Mesendoderm (in vitro differentiated cells): ENCODE data around the gene AP1G2.
A peak's percentile ranks its signal among the peaks of the same experiment; 100 is the strongest.

Experiments
- DNase-seq: peaks from one replicate; pipeline ENCODE4 v3.0.0; 2013
- H2AK5ac ChIP-seq: 2 replicates; pipeline ENCODE4 v1.6.1; 2013; ENCODE audit warnings: low read length, inconsistent platforms
- H2BK120ac ChIP-seq: 2 replicates; pipeline ENCODE4 v1.6.1; 2013; ENCODE audit warnings: low read depth, mild to moderate bottlenecking, low read length, moderate library complexity, mixed read lengths
- H2BK15ac ChIP-seq: replicated peaks from 2 replicates; pipeline ENCODE4 v1.6.1; 2013; ENCODE audit warnings: low read depth, mild to moderate bottlenecking, moderate library complexity
- H2BK5ac ChIP-seq: 2 replicates; pipeline ENCODE4 v1.6.1; 2013; ENCODE audit warnings: low read length, inconsistent platforms
- H3K18ac ChIP-seq: 2 replicates; pipeline ENCODE4 v1.6.1; 2013; ENCODE audit warnings: mild to moderate bottlenecking, low read length, mixed read lengths
- H3K23ac ChIP-seq: one replicate; pipeline ENCODE4 v1.6.1; 2013; ENCODE audit warnings: low read length
- H3K27ac ChIP-seq: 2 replicates; pipeline ENCODE4 v1.5.1; 2013; ENCODE audit warnings: low read depth, mild to moderate bottlenecking, inconsistent platforms, low read length, moderate library complexity
- H3K27me3 ChIP-seq: 2 replicates; pipeline ENCODE4 v1.6.1; 2013; ENCODE audit warnings: low read length, control low read depth, mild to moderate bottlenecking, inconsistent platforms; ENCODE audit not compliant: insufficient read depth, poor library complexity
- H3K36me3 ChIP-seq: 2 replicates; pipeline ENCODE4 v1.6.1; 2013; ENCODE audit warnings: low read length, inconsistent platforms; ENCODE audit not compliant: control insufficient read depth, insufficient read depth
- H3K4ac ChIP-seq: one replicate; pipeline ENCODE4 v1.6.1; 2013; ENCODE audit warnings: low read depth, mild to moderate bottlenecking, low read length, moderate library complexity
- H3K4me1 ChIP-seq: 2 replicates; pipeline ENCODE4 v1.6.1; 2013; ENCODE audit warnings: low read depth, low read length, inconsistent platforms; ENCODE audit not compliant: control insufficient read depth
- H3K4me2 ChIP-seq: 2 replicates; pipeline ENCODE4 v1.6.1; 2013; ENCODE audit warnings: low read length
- H3K4me3 ChIP-seq: 2 replicates; pipeline ENCODE4 v1.5.1; 2013; ENCODE audit warnings: mild to moderate bottlenecking, low read length
- H3K56ac ChIP-seq: one replicate; pipeline ENCODE4 v1.6.1; 2013; ENCODE audit warnings: low read length
- H3K79me1 ChIP-seq: 2 replicates; pipeline ENCODE4 v1.6.1; 2013; ENCODE audit warnings: low read length, inconsistent platforms
- H3K79me2 ChIP-seq: 2 replicates; pipeline ENCODE4 v1.6.1; 2013; ENCODE audit warnings: mild to moderate bottlenecking, low read length; ENCODE audit not compliant: control insufficient read depth, insufficient read depth
- H3K9ac ChIP-seq: 2 replicates; pipeline ENCODE4 v1.6.1; 2013; ENCODE audit warnings: low read length, inconsistent platforms
- H4K5ac ChIP-seq: one replicate; pipeline ENCODE4 v1.6.1; 2013; ENCODE audit warnings: low read length
- H4K8ac ChIP-seq: one replicate; pipeline ENCODE4 v1.6.1; 2013; ENCODE audit warnings: low read depth, mild to moderate bottlenecking, control low read depth, low read length, moderate library complexity
- WGBS: extraction: QIAGEN DNeasy Blood & Tissue Kit; methylation state at CpG from one replicate; pipeline ENCODE4 v1.1.7; 2013; ENCODE audit warnings: low lambda C conversion rate, missing lambda C conversion rate; ENCODE audit not compliant: insufficient coverage; ENCODE audit errors: extremely low coverage; 5-methylcytosine and 5-hydroxymethylcytosine counted together

AP1G2 gene

DNA sequence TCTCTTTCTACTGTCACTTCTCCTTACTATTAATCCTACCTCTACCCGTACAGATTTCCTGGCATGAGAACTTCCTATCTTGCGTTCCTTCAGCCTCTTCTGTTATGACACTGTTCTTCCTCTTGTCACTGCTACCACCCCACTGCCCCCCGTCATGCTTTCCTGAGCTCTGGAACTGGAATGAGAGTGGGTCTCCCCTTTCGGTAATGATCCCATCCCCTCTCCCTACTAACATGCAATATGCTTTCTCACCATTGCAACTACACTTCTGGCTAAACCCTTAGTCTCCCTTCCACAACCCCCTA lies 4.9 kb upstream of the AP1G2 start:
- no peaks in the 10 kb centered on the region for H3K79me2 ChIP-seq
- H3K36me3 ChIP-seq = no peaks in the 10 kb centered on the region
- H4K5ac ChIP-seq = no peak overlapping the region
- H3K27ac ChIP-seq = no peak overlapping the region
- H3K4me1 ChIP-seq = peaks cover 3% of the 10 kb centered on the region
- H3K56ac ChIP-seq = peak overlapping the region; percentile 15
- H3K9ac ChIP-seq = no peak overlapping the region
- no peak overlapping the region for H3K4ac ChIP-seq
- peak overlapping the region; percentile 7 for H3K23ac ChIP-seq
- no peak overlapping the region for H2BK120ac ChIP-seq
- H2BK5ac ChIP-seq = no peak overlapping the region
- no peak overlapping the region for H3K18ac ChIP-seq
- peaks cover 7% of the 10 kb centered on the region for H3K27me3 ChIP-seq
- H3K79me1 ChIP-seq = no peaks in the 10 kb centered on the region
- no peak overlapping the region for H3K4me2 ChIP-seq
- no CpG with 5 or more reads among the region's 4 CpGs for WGBS
- H2AK5ac ChIP-seq = no peak overlapping the region
- H4K8ac ChIP-seq = no peak overlapping the region
- no peak overlapping the region for H2BK15ac ChIP-seq
- DNase-seq = no peak
- H3K4me3 ChIP-seq = no peak overlapping the region

- Histone ChIP-seq H3K56ac (peak overlapping the region; percentile 36), H2BK15ac (no peak overlapping the region), H4K5ac (no peak overlapping the region), H4K8ac (no peak overlapping the region), H2AK5ac (no peak overlapping the region), H3K9ac (no peak overlapping the region), H2BK5ac (no peak overlapping the region), H3K4me3 (no peak overlapping the region), H3K4ac (no peak overlapping the region), H2BK120ac (no peak overlapping the region), H3K27me3 (peaks cover 6% of the 10 kb centered on the region), H3K79me2 (no peaks in the 10 kb centered on the region), H3K79me1 (no peaks in the 10 kb centered on the region), H3K23ac (no peak overlapping the region), H3K18ac (no peak overlapping the region), H3K4me1 (peaks cover 3% of the 10 kb centered on the region), H3K36me3 (no peaks in the 10 kb centered on the region), H3K4me2 (no peak overlapping the region), H3K27ac (no peak overlapping the region)
- no CpG with 5 or more reads among the region's 14 CpGs for WGBS
- no peak for DNase-seq
Observed at GRCh38 chr14:23571701-23572523, 4.3 kb upstream of the AP1G2 start.

GRCh38 chr14:23570806-23571483 lies 3.4 kb upstream of the AP1G2 start:
- H4K8ac ChIP-seq = no peak overlapping the region
- no peak overlapping the region for H3K4ac ChIP-seq
- H3K79me1 ChIP-seq = peaks cover 6% of the 10 kb centered on the region
- no CpG with 5 or more reads among the region's 23 CpGs for WGBS
- H3K4me3 ChIP-seq = no peak overlapping the region
- H3K56ac ChIP-seq = no peak overlapping the region
- no peak overlapping the region for H2BK15ac ChIP-seq
- H3K27me3 ChIP-seq = no peaks in the 10 kb centered on the region
- H3K4me2 ChIP-seq = no peak overlapping the region
- no peak overlapping the region for H2BK5ac ChIP-seq
- no peak overlapping the region for H3K9ac ChIP-seq
- no peak overlapping the region for H4K5ac ChIP-seq
- peaks cover 3% of the 10 kb centered on the region for H3K4me1 ChIP-seq
- no peaks in the 10 kb centered on the region for H3K36me3 ChIP-seq
- H3K18ac ChIP-seq = no peak overlapping the region
- DNase-seq = no peak
- no peak overlapping the region for H3K27ac ChIP-seq
- no peak overlapping the region for H2BK120ac ChIP-seq
- no peak overlapping the region for H2AK5ac ChIP-seq
- H3K23ac ChIP-seq = no peak overlapping the region
- no peaks in the 10 kb centered on the region for H3K79me2 ChIP-seq

DNA sequence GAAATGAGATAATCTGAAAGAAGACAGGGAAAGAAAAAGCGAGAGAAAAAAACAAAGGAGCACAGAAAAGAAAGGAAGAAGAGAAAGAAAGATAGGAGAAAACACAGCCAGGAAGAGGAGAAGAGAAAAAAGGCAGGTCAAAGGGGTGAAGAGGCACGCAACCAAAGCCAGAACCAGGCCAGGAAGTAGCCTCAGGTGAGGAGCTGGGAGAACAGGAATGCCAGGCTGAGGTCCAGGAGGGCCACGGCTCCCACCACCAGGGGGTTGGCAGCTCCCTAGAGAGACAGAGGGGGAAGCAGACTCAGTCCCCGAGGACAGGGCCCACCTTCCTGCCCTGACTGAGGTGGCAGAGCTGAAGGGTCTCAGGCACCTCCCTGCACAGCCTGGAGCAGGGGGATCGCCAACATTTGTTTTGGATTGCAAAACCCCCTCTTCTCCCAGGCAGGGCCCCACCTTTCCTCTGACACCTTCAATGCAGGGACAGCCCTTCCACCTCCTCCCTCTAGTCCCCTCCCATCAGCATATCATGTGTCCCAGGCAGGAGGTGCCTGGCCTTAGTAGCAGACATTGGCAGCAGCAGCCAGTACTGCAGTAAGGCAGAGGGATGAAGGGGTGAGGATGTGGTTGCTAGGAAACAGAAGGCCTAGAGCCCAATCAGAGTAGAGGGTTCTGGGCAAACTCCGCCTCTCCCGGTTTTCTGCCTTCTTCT lies 2.0 kb upstream of the AP1G2 start:
- 100% methylated on average over 1 of the region's 7 CpGs for WGBS
- Histone ChIP-seq H4K8ac (no peak overlapping the region), H3K27ac (no peak overlapping the region), H3K23ac (no peak overlapping the region), H2BK5ac (no peak overlapping the region), H3K4ac (no peak overlapping the region), H4K5ac (no peak overlapping the region), H3K36me3 (no peaks in the 10 kb centered on the region), H3K79me2 (no peaks in the 10 kb centered on the region), H3K9ac (no peak overlapping the region), H3K4me1 (peaks cover 3% of the 10 kb centered on the region), H3K79me1 (peaks cover 8% of the 10 kb centered on the region), H3K27me3 (no peaks in the 10 kb centered on the region), H2BK15ac (no peak overlapping the region), H3K56ac (no peak overlapping the region), H2AK5ac (no peak overlapping the region), H3K4me3 (no peak overlapping the region), H3K18ac (no peak overlapping the region), H3K4me2 (no peak overlapping the region), H2BK120ac (no peak overlapping the region)
- peak; percentile 90 for DNase-seq

GRCh38 chr14:23568600-23569331 lies 1.2 kb upstream of the AP1G2 start:
- Histone ChIP-seq H3K9ac (peak overlapping the region; percentile 51), H3K27me3 (no peaks in the 10 kb centered on the region), H3K23ac (no peak overlapping the region), H2AK5ac (no peak overlapping the region), H3K36me3 (no peaks in the 10 kb centered on the region), H2BK120ac (no peak overlapping the region), H3K79me2 (no peaks in the 10 kb centered on the region), H2BK5ac (no peak overlapping the region), H3K4me3 (no peak overlapping the region), H4K5ac (no peak overlapping the region), H4K8ac (no peak overlapping the region), H3K79me1 (peaks cover 8% of the 10 kb centered on the region), H3K4ac (no peak overlapping the region), H3K4me1 (peaks cover 3% of the 10 kb centered on the region), H3K56ac (peak overlapping the region; percentile 8), H3K4me2 (no peak overlapping the region), H2BK15ac (no peak overlapping the region), H3K18ac (no peak overlapping the region), H3K27ac (no peak overlapping the region)
- peak; percentile 67 for DNase-seq
- WGBS = no CpG with 5 or more reads among the region's 6 CpGs
